ENCODE data around the gene RAB44.

DNA sequence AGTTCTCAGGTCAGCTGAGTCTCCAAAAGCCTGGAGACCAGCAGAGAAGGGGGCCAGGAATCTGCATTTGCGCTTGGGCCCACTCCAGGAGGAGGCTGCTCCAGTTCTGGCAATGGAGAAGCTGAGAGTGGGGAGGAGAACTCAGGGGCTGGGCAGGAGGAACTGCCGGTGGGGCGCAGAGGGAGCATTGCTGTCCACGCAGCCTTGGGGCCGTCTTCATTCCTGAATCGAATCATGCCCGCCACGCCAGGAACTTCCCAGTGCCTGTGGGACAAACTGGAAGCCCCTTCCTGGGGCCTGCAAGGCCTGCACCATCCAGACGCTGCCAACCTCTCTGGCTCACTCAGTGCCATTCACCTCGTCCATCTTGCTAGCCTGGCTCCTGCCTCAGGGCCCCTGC is 16.9 kb downstream of the RAB44 start:
- TF ChIP-seq, protein P1, sequence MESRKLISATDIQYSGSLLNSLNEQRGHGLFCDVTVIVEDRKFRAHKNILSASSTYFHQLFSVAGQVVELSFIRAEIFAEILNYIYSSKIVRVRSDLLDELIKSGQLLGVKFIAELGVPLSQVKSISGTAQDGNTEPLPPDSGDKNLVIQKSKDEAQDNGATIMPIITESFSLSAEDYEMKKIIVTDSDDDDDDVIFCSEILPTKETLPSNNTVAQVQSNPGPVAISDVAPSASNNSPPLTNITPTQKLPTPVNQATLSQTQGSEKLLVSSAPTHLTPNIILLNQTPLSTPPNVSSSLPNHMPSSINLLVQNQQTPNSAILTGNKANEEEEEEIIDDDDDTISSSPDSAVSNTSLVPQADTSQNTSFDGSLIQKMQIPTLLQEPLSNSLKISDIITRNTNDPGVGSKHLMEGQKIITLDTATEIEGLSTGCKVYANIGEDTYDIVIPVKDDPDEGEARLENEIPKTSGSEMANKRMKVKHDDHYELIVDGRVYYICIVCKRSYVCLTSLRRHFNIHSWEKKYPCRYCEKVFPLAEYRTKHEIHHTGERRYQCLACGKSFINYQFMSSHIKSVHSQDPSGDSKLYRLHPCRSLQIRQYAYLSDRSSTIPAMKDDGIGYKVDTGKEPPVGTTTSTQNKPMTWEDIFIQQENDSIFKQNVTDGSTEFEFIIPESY (IDR thresholded peaks at IDR 0.05; ENCODE audit: borderline replicate concordance, low read depth), result no peak
- TF ChIP-seq, protein P2, sequence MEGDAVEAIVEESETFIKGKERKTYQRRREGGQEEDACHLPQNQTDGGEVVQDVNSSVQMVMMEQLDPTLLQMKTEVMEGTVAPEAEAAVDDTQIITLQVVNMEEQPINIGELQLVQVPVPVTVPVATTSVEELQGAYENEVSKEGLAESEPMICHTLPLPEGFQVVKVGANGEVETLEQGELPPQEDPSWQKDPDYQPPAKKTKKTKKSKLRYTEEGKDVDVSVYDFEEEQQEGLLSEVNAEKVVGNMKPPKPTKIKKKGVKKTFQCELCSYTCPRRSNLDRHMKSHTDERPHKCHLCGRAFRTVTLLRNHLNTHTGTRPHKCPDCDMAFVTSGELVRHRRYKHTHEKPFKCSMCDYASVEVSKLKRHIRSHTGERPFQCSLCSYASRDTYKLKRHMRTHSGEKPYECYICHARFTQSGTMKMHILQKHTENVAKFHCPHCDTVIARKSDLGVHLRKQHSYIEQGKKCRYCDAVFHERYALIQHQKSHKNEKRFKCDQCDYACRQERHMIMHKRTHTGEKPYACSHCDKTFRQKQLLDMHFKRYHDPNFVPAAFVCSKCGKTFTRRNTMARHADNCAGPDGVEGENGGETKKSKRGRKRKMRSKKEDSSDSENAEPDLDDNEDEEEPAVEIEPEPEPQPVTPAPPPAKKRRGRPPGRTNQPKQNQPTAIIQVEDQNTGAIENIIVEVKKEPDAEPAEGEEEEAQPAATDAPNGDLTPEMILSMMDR (IDR thresholded peaks at IDR 0.05), result no peak
- no peak for TF ChIP-seq POLR2AphosphoS5 (IDR thresholded peaks at IDR 0.05; ENCODE audit: low read depth, low read length)
- no peak for TF ChIP-seq EP300 (IDR thresholded peaks at IDR 0.05; ENCODE audit: borderline replicate concordance in 1 of 2, low read depth in 1 of 2, low read length in 1 of 2)
- no peak for TF ChIP-seq EZH2phosphoT487 (IDR thresholded peaks at IDR 0.05; ENCODE audit: borderline replicate concordance, low read depth)
- TF ChIP-seq SMC3 (IDR thresholded peaks at IDR 0.05; ENCODE audit: low read depth, low read length), result no peak
- TF ChIP-seq, protein P3, sequence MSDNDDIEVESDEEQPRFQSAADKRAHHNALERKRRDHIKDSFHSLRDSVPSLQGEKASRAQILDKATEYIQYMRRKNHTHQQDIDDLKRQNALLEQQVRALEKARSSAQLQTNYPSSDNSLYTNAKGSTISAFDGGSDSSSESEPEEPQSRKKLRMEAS (IDR thresholded peaks at IDR 0.05; ENCODE audit: low read depth), result no peak

Measured in SK-N-SH (cell line).